Psoas muscle (tissue), 8 donors: ENCODE measurements around the gene ITGB1. TPM values are rescaled to one million over a fixed set of nuclear protein-coding genes. Genes with fewer than 3 reads are reported as not detected.
"Not testable (repeated sequence)": the region's sequence is repeated elsewhere in the genome, so short reads cannot be mapped to it uniquely, and the experiment has no call there.

Source experiments
- ATAC-seq, 4 donors: fragments of 200-7000 bp; cut with Tn5 transposase; one replicate each; pipeline ENCODE4 v1.9.1; 2020; ENCODE audit warnings: moderate library complexity in 3 of 4, mild to moderate bottlenecking in 2 of 4
- DNase-seq, 2 donors: peaks; one replicate each; pipeline ENCODE4 v3.0.0-alpha.2; 2020
- H3K27ac ChIP-seq: fragments of 200-600 bp; one replicate; pipeline ENCODE4 v1.8.0; 2022
- H3K27me3 ChIP-seq, 3 donors: fragments of 200-600 bp in 1 of 3; one replicate each; pipeline versions ENCODE4 v1.6.1 to v1.8.0; 2013 to 2022; ENCODE audit warnings: low read length in 2 of 3, mild to moderate bottlenecking in 2 of 3, moderate library complexity in 1 of 3; ENCODE audit not compliant: insufficient read depth in 3 of 3
- H3K36me3 ChIP-seq, 2 donors: fragments of 200-600 bp in 1 of 2; one replicate each; pipeline versions ENCODE4 v1.6.1 to v1.8.0; 2013 to 2022; ENCODE audit warnings: low read depth in 1 of 2, mild to moderate bottlenecking in 1 of 2, moderate library complexity in 1 of 2; ENCODE audit not compliant: insufficient read depth in 1 of 2
- H3K4me1 ChIP-seq: fragments of 200-600 bp; one replicate; pipeline ENCODE4 v1.8.0; 2022
- H3K4me3 ChIP-seq: fragments of 200-600 bp; one replicate; pipeline ENCODE4 v1.8.0; 2022; ENCODE audit warnings: mild to moderate bottlenecking
- H3K9me3 ChIP-seq: fragments of 200-600 bp; one replicate; pipeline ENCODE4 v1.8.0; 2022
- CTCF ChIP-seq: fragments of 200-600 bp; IDR thresholded peaks from one replicate; pipeline ENCODE4 v1.8.0; 2022; ENCODE audit warnings: antibody characterized with exemption
- WGBS, 3 donors: extraction: QIAGEN DNeasy Blood & Tissue Kit; methylation state at CpG; one replicate each; pipeline versions ENCODE4 v1.1.6 to v1.1.7; 2013; 5-methylcytosine and 5-hydroxymethylcytosine counted together
- intact Hi-C, 2 donors: fragments of 100-400 bp; cut with DNase I; formaldehyde crosslinking; loops; one replicate each; pipeline versions ENCODE4 v1.11.0 to v1.14.2; 2022
- polyA plus RNA-seq, 3 donors: library from polyadenylated mRNA; stranded (reverse); fragments of 200-250 nt; gene quantifications; one replicate each; pipeline ENCODE4 v1.2.3, GENCODE V29; 2013
- total RNA-seq, 4 donors: library from RNA; stranded (reverse); fragmentation: NEBNext Ultra II Directional in 2 of 4; extraction: Animal tissue kit (Norgen Biotek cat#: 25700) in 2 of 4; gene quantifications; one replicate each; pipeline versions ENCODE4 v1.2.1 to v1.2.4, GENCODE V29; 2021 to 2023
- donor health status: healthy with polysubstance abuse.
- donor health status: DM: no; HTN: no; CAD: no; lungs with moderate emphysema.
- donor health status: Bipolar disorder and iron deficiency.
- donor health status: healthy.
- donor health status: DM: yes; HTN: yes; CAD: no.
- donor health status: DM: no; HTN: no; CAD: no.
- donor health status: DM: no; HTN: no; CAD: no.
- donor health status: DM: yes; HTN: yes; CAD: no.

ITGB1 gene
- total and polyA plus RNA-seq, 7 donors = 215 to 569 (median 255) TPM

GRCh38 chr10:32909456-32909855 is 48.6 kb downstream of the ITGB1 start:
- WGBS, 3 donors = 86 to 94% (median 92%) methylated on average over 1 of the region's 1 CpG
- Histone ChIP-seq H3K9me3 (no peaks in the 10 kb centered on the region), H3K36me3 (peaks cover 13 to 89% of the 10 kb centered on the region in 2 donors), H3K4me3 (no peak overlapping the region), H3K27me3 (no peaks in the 10 kb centered on the region), H3K27ac (no peak overlapping the region), H3K4me1 (no peaks in the 10 kb centered on the region)
- no peak for DNase-seq
- TF ChIP-seq CTCF = no peak
- ATAC-seq = no peak
- intact Hi-C loops = no loop called here

GRCh38 chr10:32906595-32906994 is 51.4 kb downstream of the ITGB1 start:
- H3K27me3 ChIP-seq = no peaks in the 10 kb centered on the region
- ATAC-seq (peak in 1 of 4 donors; percentile 37), DNase-seq (no peak)
- no peaks in the 10 kb centered on the region for H3K4me1 ChIP-seq
- H3K27ac ChIP-seq = no peak overlapping the region
- no peak overlapping the region for H3K4me3 ChIP-seq
- intact Hi-C loops = no loop called here
- peaks cover 8 to 97% of the 10 kb centered on the region in 2 donors for H3K36me3 ChIP-seq
- WGBS, 3 donors = 84 to 90% (median 87%) methylated on average over 4 of the region's 4 CpGs
- H3K9me3 ChIP-seq = no peaks in the 10 kb centered on the region
- TF ChIP-seq CTCF = no peak

- TF ChIP-seq CTCF = no peak
- intact Hi-C loops = no loop called here
- Histone ChIP-seq H3K4me3 (no peak overlapping the region), H3K27ac (no peak overlapping the region), H3K27me3 (no peaks in the 10 kb centered on the region), H3K36me3 (peaks cover 8 to 90% of the 10 kb centered on the region in 2 donors), H3K9me3 (no peaks in the 10 kb centered on the region), H3K4me1 (no peaks in the 10 kb centered on the region)
- ATAC-seq (no peak), DNase-seq (no peak)
- 84 to 98% (median 88%) methylated on average over 3 of the region's 3 CpGs for WGBS, 3 donors
Measured at GRCh38 chr10:32905466-32905865, 52.6 kb downstream of the ITGB1 start.

GRCh38 chr10:32901815-32902214 is 56.2 kb downstream of the ITGB1 start:
- Histone ChIP-seq H3K4me1 (no peaks in the 10 kb centered on the region), H3K27me3 (no peaks in the 10 kb centered on the region), H3K36me3 (peaks cover 15 to 83% of the 10 kb centered on the region in 2 donors), H3K27ac (no peak overlapping the region), H3K9me3 (no peaks in the 10 kb centered on the region), H3K4me3 (no peak overlapping the region)
- DNase-seq (no peak), ATAC-seq (no peak)
- WGBS, 3 donors = 89 to 94% (median 91%) methylated on average over 9 of the region's 9 CpGs
- no peak for TF ChIP-seq CTCF
- intact Hi-C loops = no loop called here

- WGBS, 3 donors = 91 to 95% (median 92%) methylated on average over 7 of the region's 7 CpGs
Measured at GRCh38 chr10:32895200-32895968, 62.6 kb downstream of the ITGB1 start.

More at GRCh38 chr10:32895200-32895968, 62.6 kb downstream of the ITGB1 start:
- peaks cover 19 to 47% of the 10 kb centered on the region in 2 donors for H3K36me3 ChIP-seq
- intact Hi-C loops, H3K27me3 ChIP-seq, DNase-seq, H3K27ac ChIP-seq, H3K4me3 ChIP-seq, ATAC-seq, H3K4me1 ChIP-seq, H3K9me3 ChIP-seq: not testable (repeated sequence)
